HCT116 (cell line): ENCODE results near the gene MAT2B. TPM values are rescaled to one million over a fixed set of nuclear protein-coding genes. Genes with fewer than 3 reads are reported as not detected.

ENCODE experiments used
- ATAC-seq: fragments of 200-7000 bp; cut with Tn5 transposase; 2 replicates; pipeline ENCODE4 v1.9.1; 2020; ENCODE audit warnings: mild to moderate bottlenecking, moderate library complexity
- BruUV-seq: library from RNA; stranded (reverse); fragments of 400-500 nt; replicated peaks from 2 replicates; lab custom pipeline; 2021; lab: Mats Ljungman, UMichigan
- CTCF ChIA-PET: fragments of 300-600 bp; sonication (Branson Sonifier 250); formaldehyde crosslinking; loops from one replicate; lab custom pipeline; 2021; ENCODE audit warnings: antibody characterized with exemption; lab: Charles Lee
- POLR2A ChIA-PET: fragments of 300-600, 350-600 bp; sonication (Branson Sonifier 250); formaldehyde crosslinking; loops from one replicate; lab custom pipeline; 2021; ENCODE audit warnings: antibody characterized with exemption; lab: Charles Lee
- RAD21 ChIA-PET, 2 experiments: fragments of 300-600 bp; sonication (Branson Sonifier 250); formaldehyde crosslinking; loops; one replicate each; lab custom pipeline; 2023; ENCODE audit warnings: low total read pairs in 2 of 2; ENCODE audit not compliant: uncharacterized antibody in 2 of 2, unreplicated experiment in 2 of 2, low non-redundant PET in 1 of 2; lab: Charles Lee
- DNase-seq: peaks from one replicate; pipeline ENCODE4 v3.0.0-alpha.2; 2010; ENCODE audit warnings: low read depth, low spot score
- H2AFZ ChIP-seq: fragments of 200-600 bp; shearing (Covaris generic), sonication (generic); 2 replicates; pipeline ENCODE4 v1.6.1; 2017; ENCODE audit warnings: low read depth, mixed run types, mixed read lengths, antibody characterized with exemption, low read length; ENCODE audit not compliant: poor library complexity, severe bottlenecking
- H3K27ac ChIP-seq: 2 replicates; pipeline ENCODE4 v1.5.1; 2012; ENCODE audit warnings: low read depth, low read length
- H3K27me3 ChIP-seq: fragments of 200-600 bp; sonication (generic); 2 replicates; pipeline ENCODE4 v1.6.1; 2016; ENCODE audit warnings: mixed run types, low read length, mixed read lengths; ENCODE audit not compliant: insufficient read depth
- H3K36me3 ChIP-seq, 2 experiments: fragments of 200-500 bp in 1 of 2; fragments of 200-600 bp in 1 of 2; sonication (Bioruptor generic) in 1 of 2; sonication (generic) in 1 of 2; 2 replicates each; pipeline versions ENCODE4 v1.5.1 to v1.6.1; 2014 to 2016; ENCODE audit warnings: low read length in 2 of 2, inconsistent platforms in 1 of 2, mixed read lengths in 1 of 2, mixed run types in 1 of 2; ENCODE audit not compliant: insufficient read depth in 2 of 2, control insufficient read depth in 1 of 2
- H3K4me1 ChIP-seq, 2 experiments: fragments of 200-600 bp in 1 of 2; sonication (generic) in 1 of 2; 2 replicates each; pipeline versions ENCODE4 v1.5.1 to v1.6.1; 2012 to 2017; ENCODE audit warnings: low read length in 2 of 2, inconsistent platforms in 1 of 2, mild to moderate bottlenecking in 1 of 2, mixed read lengths in 1 of 2, mixed run types in 1 of 2, moderate library complexity in 1 of 2; ENCODE audit not compliant: insufficient read depth in 2 of 2, control insufficient read depth in 1 of 2
- H3K4me2 ChIP-seq: fragments of 200-600 bp; sonication (generic); 2 replicates; pipeline ENCODE4 v1.6.1; 2017; ENCODE audit warnings: mixed run types, low read length, mixed read lengths
- H3K4me3 ChIP-seq, 2 experiments: fragments of 200-600 bp in 1 of 2; sonication (generic) in 1 of 2; replicated peaks in 1 of 2; 2 replicates each; pipeline ENCODE4 v1.5.1; 2011 to 2016; ENCODE audit warnings: low read length in 2 of 2, control low read depth in 1 of 2, low read depth in 1 of 2, mild to moderate bottlenecking in 1 of 2, mixed read lengths in 1 of 2, mixed run types in 1 of 2
- H3K79me2 ChIP-seq: fragments of 200-600 bp; sonication (generic); 2 replicates; pipeline ENCODE4 v1.6.1; 2017; ENCODE audit warnings: mild to moderate bottlenecking, mixed run types, low read length, moderate library complexity, mixed read lengths; ENCODE audit not compliant: insufficient read depth
- H3K9ac ChIP-seq: fragments of 200-600 bp; sonication (generic); 2 replicates; pipeline ENCODE4 v1.6.1; 2016; ENCODE audit warnings: low read length, mixed read lengths
- H3K9me2 ChIP-seq: fragments of 200-600 bp; sonication (generic), shearing (Covaris generic); 2 replicates; pipeline ENCODE4 v1.6.1; 2017; ENCODE audit warnings: mixed run types, mild to moderate bottlenecking, moderate library complexity; ENCODE audit not compliant: insufficient read depth
- H3K9me3 ChIP-seq, 2 experiments: fragments of 200-500 bp in 1 of 2; fragments of 200-600 bp in 1 of 2; sonication (Bioruptor generic) in 1 of 2; sonication (generic) in 1 of 2; 2 replicates each; pipeline ENCODE4 v1.6.1; 2014 to 2017; ENCODE audit warnings: low read length in 2 of 2, mixed read lengths in 2 of 2, inconsistent platforms in 1 of 2, low read depth in 1 of 2, mild to moderate bottlenecking in 1 of 2, mixed run types in 1 of 2, moderate library complexity in 1 of 2; ENCODE audit not compliant: control insufficient read depth in 1 of 2, insufficient read depth in 1 of 2
- H4K20me1 ChIP-seq: fragments of 200-600 bp; sonication (generic), shearing (Covaris generic); 2 replicates; pipeline ENCODE4 v1.6.1; 2017; ENCODE audit warnings: mixed run types, mild to moderate bottlenecking, moderate library complexity; ENCODE audit not compliant: insufficient read depth
- ATF3 ChIP-seq: IDR thresholded peaks from 2 replicates; pipeline ENCODE4 v1.6.1; 2012
- CBX3 ChIP-seq: IDR thresholded peaks from 2 replicates; pipeline ENCODE4 v1.6.1; 2012; ENCODE audit warnings: low read depth
- CEBPB ChIP-seq: IDR thresholded peaks from 2 replicates; pipeline ENCODE4 v1.6.1; 2012; ENCODE audit warnings: low read depth
- CTCF ChIP-seq, 3 experiments: fragments of 200-600 bp in 1 of 3; sonication (generic) in 1 of 3; IDR thresholded peaks in 2 of 3; conservative IDR thresholded peaks in 1 of 3; 2 replicates each; pipeline ENCODE4 v1.5.1; 2012 to 2017; ENCODE audit warnings: low read depth in 2 of 3, low read length in 2 of 3, antibody characterized with exemption in 1 of 3, borderline replicate concordance in 1 of 3, control low read depth in 1 of 3, mild to moderate bottlenecking in 1 of 3, mixed read lengths in 1 of 3, mixed run types in 1 of 3, moderate library complexity in 1 of 3; ENCODE audit not compliant: insufficient read depth in 1 of 3
- EGR1 ChIP-seq: IDR thresholded peaks from 2 replicates; pipeline ENCODE4 v1.6.1; 2012; ENCODE audit warnings: low read depth
- ELF1 ChIP-seq: IDR thresholded peaks from 2 replicates; pipeline ENCODE4 v1.6.1; 2012; ENCODE audit warnings: low read depth, borderline replicate concordance
- EZH2 ChIP-seq: fragments of 200-600 bp; sonication (generic); IDR thresholded peaks from 2 replicates; pipeline ENCODE4 v1.6.1; 2017; ENCODE audit warnings: antibody characterized with exemption, mixed run types
- FOSL1 ChIP-seq: IDR thresholded peaks from 2 replicates; pipeline ENCODE4 v1.6.1; 2012; ENCODE audit warnings: low read depth
- MAX ChIP-seq: IDR thresholded peaks from 2 replicates; pipeline ENCODE4 v1.6.1; 2012
- POLR2AphosphoS5 ChIP-seq: IDR thresholded peaks from 2 replicates; pipeline ENCODE4 v1.6.1; 2011; ENCODE audit warnings: mild to moderate bottlenecking, low read depth, low read length, moderate library complexity
- RAD21 ChIP-seq: IDR thresholded peaks from 2 replicates; pipeline ENCODE4 v1.6.1; 2012; ENCODE audit warnings: low read depth, mild to moderate bottlenecking
- SP1 ChIP-seq: IDR thresholded peaks from 2 replicates; pipeline ENCODE4 v1.6.1; 2012; ENCODE audit warnings: low read depth
- SRF ChIP-seq: IDR thresholded peaks from 2 replicates; pipeline ENCODE4 v1.6.1; 2012; ENCODE audit warnings: low read depth
- TCF7L2 ChIP-seq: IDR thresholded peaks from 2 replicates; pipeline ENCODE4 v1.7.0; 2011; ENCODE audit warnings: borderline replicate concordance, inconsistent platforms; ENCODE audit not compliant: insufficient read depth, insufficient read length; ENCODE audit errors: extremely low read depth
- YY1 ChIP-seq: IDR thresholded peaks from 2 replicates; pipeline ENCODE4 v1.6.1; 2011; ENCODE audit warnings: low read length, low read depth, moderate library complexity, mild to moderate bottlenecking; ENCODE audit not compliant: insufficient replicate concordance; ENCODE audit errors: extremely low read depth
- ZBTB33 ChIP-seq: IDR thresholded peaks from 2 replicates; pipeline ENCODE4 v1.6.1; 2011; ENCODE audit warnings: mild to moderate bottlenecking, low read length, moderate library complexity; ENCODE audit not compliant: insufficient replicate concordance; ENCODE audit errors: extremely low read depth
- intact Hi-C: fragments of 100-400 bp; cut with micrococcal nuclease; formaldehyde crosslinking; loops from 2 replicates; pipeline ENCODE4 v1.10.0; 2022
- total RNA-seq: library from RNA; stranded (reverse); gene quantifications from one replicate; pipeline ENCODE4 v1.2.1, GENCODE V29; 2021; ENCODE audit not compliant: unreplicated experiment

Gene MAT2B
- total RNA-seq, 1 experiment from 2014 or later = 45.9 TPM

GRCh38 chr5:163508753-163509152 is 3.3 kb downstream of the MAT2B start:
- TF ChIP-seq POLR2AphosphoS5 (no peak), EGR1 (no peak), CEBPB (no peak), FOSL1 (no peak), TCF7L2 (no peak), MAX (no peak), CBX3 (no peak), ELF1 (no peak), YY1 (no peak), RAD21 (no peak), SRF (no peak), SP1 (no peak), ATF3 (no peak), CTCF (IDR thresholded peaks at IDR 0.05 in 2 of 3, conservative IDR thresholded peaks at IDR 0.05 in 1 of 3; ENCODE audit: borderline replicate concordance in 1 of 3, insufficient read depth in 1 of 3, low read depth in 2 of 3, low read length in 2 of 3) (no peak), EZH2 (no peak), ZBTB33 (no peak)
- ChIA-PET CTCF (no interaction called here), RAD21 (no interaction called here), POLR2A (no interaction called here)
- Histone ChIP-seq H3K27ac (no peak overlapping the region), H3K27me3 (no peaks in the 10 kb centered on the region), H3K36me3 (peaks cover 4 to 8% of the 10 kb centered on the region in 2 experiments; a peak in 2 of 4 replicates), H3K4me2 (no peak overlapping the region), H2AFZ (no peak overlapping the region), H3K4me1 (peaks cover 6 to 18% of the 10 kb centered on the region in 2 experiments; a peak in 2 of 4 replicates), H3K9me3 (no peaks in the 10 kb centered on the region), H4K20me1 (no peaks in the 10 kb centered on the region), H3K9me2 (no peaks in the 10 kb centered on the region), H3K4me3 (no peak overlapping the region), H3K9ac (no peak overlapping the region), H3K79me2 (peaks cover 66% of the 10 kb centered on the region)
- intact Hi-C loops = no loop called here
- DNase-seq = no peak
- no TSS peak for BruUV-seq
- no peak for ATAC-seq
